HPDE6-E6E7 (cell line): ENCODE results near the gene PHOSPHO2.

ENCODE experiments used
- DNase-seq: peaks from one replicate; pipeline ENCODE4 v3.0.0; 2011; ENCODE audit warnings: missing footprints; ENCODE audit errors: extremely low spot score

Gene PHOSPHO2

GRCh38 chr2:169694113-169694893 lies at the start of gene PHOSPHO2, which contains the start of gene CFAP210:
TSS of gene PHOSPHO2 (plus strand) at chr2:169694469. CDS start at chr2:169700972, 6,503 bp downstream.
TSS of gene CFAP210 (minus strand) at chr2:169694405. CDS start at chr2:169694327, 78 bp downstream.
- DNase-seq: peak; percentile 92

- DNase-seq: no peak
Observed at GRCh38 chr2:169647496-169647895, 46.8 kb upstream of the PHOSPHO2 start.

- DNase-seq: no peak
Observed at GRCh38 chr2:169649278-169649677, 45.0 kb upstream of the PHOSPHO2 start.

GRCh38 chr2:169653636-169654035 lies 40.6 kb upstream of the PHOSPHO2 start:
- no peak for DNase-seq

- DNase-seq: no peak
Observed at GRCh38 chr2:169656164-169656563, 38.1 kb upstream of the PHOSPHO2 start.

GRCh38 chr2:169658877-169659276 lies 35.4 kb upstream of the PHOSPHO2 start:
- DNase-seq: no peak

GRCh38 chr2:169659320-169659719 lies 34.9 kb upstream of the PHOSPHO2 start:
- no peak for DNase-seq

- DNase-seq: no peak
Observed at GRCh38 chr2:169661265-169661664, 33.0 kb upstream of the PHOSPHO2 start.

- no peak for DNase-seq
Observed at GRCh38 chr2:169662744-169663143, 31.5 kb upstream of the PHOSPHO2 start.

GRCh38 chr2:169663247-169663646 lies 31.0 kb upstream of the PHOSPHO2 start:
- no peak for DNase-seq

- no peak for DNase-seq
Observed at GRCh38 chr2:169664600-169664977, 29.7 kb upstream of the PHOSPHO2 start.

GRCh38 chr2:169664978-169665930 lies 29.0 kb upstream of the PHOSPHO2 start:
- DNase-seq: no peak

- DNase-seq: no peak
Observed at GRCh38 chr2:169667583-169667982, 26.7 kb upstream of the PHOSPHO2 start.

- DNase-seq: no peak
Observed at GRCh38 chr2:169670215-169670651, 24.0 kb upstream of the PHOSPHO2 start.

GRCh38 chr2:169670937-169671336 lies 23.3 kb upstream of the PHOSPHO2 start:
- DNase-seq: no peak

GRCh38 chr2:169672406-169672805 lies 21.9 kb upstream of the PHOSPHO2 start:
- no peak for DNase-seq

GRCh38 chr2:169673106-169673505 lies 21.2 kb upstream of the PHOSPHO2 start:
- peak; percentile 31 for DNase-seq

- no peak for DNase-seq
Observed at GRCh38 chr2:169673921-169674320, 20.3 kb upstream of the PHOSPHO2 start.

GRCh38 chr2:169676357-169676756 lies 17.9 kb upstream of the PHOSPHO2 start:
- no peak for DNase-seq

- DNase-seq: no peak
Observed at GRCh38 chr2:169676850-169677249, 17.4 kb upstream of the PHOSPHO2 start.

GRCh38 chr2:169683054-169683424 lies 11.2 kb upstream of the PHOSPHO2 start:
- DNase-seq: no peak

GRCh38 chr2:169683425-169684134 lies 10.7 kb upstream of the PHOSPHO2 start:
- DNase-seq: no peak
